HepG2 (cell line): ENCODE data around the gene FBRSL1. TPM values are rescaled to one million over a fixed set of nuclear protein-coding genes. Genes with fewer than 3 reads are reported as not detected.

Experiments used
- NKX3-1 ChIP-seq: sonication (generic); formaldehyde crosslinking; IDR thresholded peaks from 2 replicates; pipeline ENCODE4 v1.5.0; 2020; ENCODE audit warnings: missing genetic modification reagents
- NR1H2 ChIP-seq: sonication (generic); formaldehyde crosslinking; IDR thresholded peaks from 2 replicates; pipeline ENCODE4 v1.8.1; 2022; ENCODE audit warnings: low read depth, missing genetic modification reagents, borderline replicate concordance
- SIX4 ChIP-seq: sonication (generic); formaldehyde crosslinking; IDR thresholded peaks from 2 replicates; pipeline ENCODE4 v1.4.0; 2020; ENCODE audit warnings: missing genetic modification reagents
- SP2 ChIP-seq: sonication (generic); formaldehyde crosslinking; IDR thresholded peaks from 2 replicates; pipeline ENCODE4 v1.5.1; 2020; ENCODE audit warnings: mild to moderate bottlenecking, missing genetic modification reagents
- ZMYM2 ChIP-seq: sonication (generic); formaldehyde crosslinking; IDR thresholded peaks from 2 replicates; pipeline ENCODE4 v1.8.0; 2022; ENCODE audit warnings: mild to moderate bottlenecking, missing genetic modification reagents
- ZNF274 ChIP-seq: sonication (generic); formaldehyde crosslinking; IDR thresholded peaks from 2 replicates; pipeline ENCODE4 v1.5.1; 2020; ENCODE audit warnings: mild to moderate bottlenecking, missing genetic modification reagents
- ZNF598 ChIP-seq: sonication (generic); formaldehyde crosslinking; IDR thresholded peaks from 2 replicates; pipeline ENCODE4 v1.5.1; 2020; ENCODE audit warnings: mild to moderate bottlenecking, missing genetic modification reagents, borderline replicate concordance
- ZNF747 ChIP-seq: sonication (generic); formaldehyde crosslinking; IDR thresholded peaks from 2 replicates; pipeline ENCODE4 v1.8.1; 2023; ENCODE audit warnings: missing genetic modification reagents, mild to moderate bottlenecking, borderline replicate concordance
- ZNF891 ChIP-seq: sonication (generic); formaldehyde crosslinking; IDR thresholded peaks from 2 replicates; pipeline ENCODE4 v1.5.0; 2020; ENCODE audit warnings: mild to moderate bottlenecking, missing genetic modification reagents
- polyA plus RNA-seq, 8 experiments: library from polyadenylated mRNA; depleted of rRNA in 3 of 8; stranded (reverse) in 7 of 8; unstranded in 1 of 8; fragments of >200 nt; fragmentation: Illumina TruSeq in 4 of 8; extraction: Trizol in 4 of 8; gene quantifications; 2 replicates each; pipeline versions ENCODE4 v1.2.1 to v1.2.3, GENCODE V29; 2011 to 2016; ENCODE audit warnings: low read depth in 4 of 8, missing spikeins in 1 of 8, mixed read lengths in 1 of 8; ENCODE audit not compliant: insufficient read depth in 1 of 8
- total RNA-seq, 5 experiments: library from RNA; depleted of rRNA; stranded (reverse); fragments of >200 nt; fragmentation: Illumina TruSeq; extraction: Trizol; gene quantifications; 2 replicates each; pipeline ENCODE4 v1.2.3, GENCODE V29; 2016; ENCODE audit warnings: low read depth in 1 of 5
- TF ChIP-seq, protein P1 (sequence below): sonication (generic); formaldehyde crosslinking; IDR thresholded peaks from 2 replicates; pipeline ENCODE4 v1.5.1; 2020; ENCODE audit warnings: mild to moderate bottlenecking, missing genetic modification reagents, moderate library complexity
- TF ChIP-seq, protein P2 (sequence below), 2 experiments: sonication (generic) in 1 of 2; formaldehyde crosslinking in 1 of 2; IDR thresholded peaks; 2 replicates each; pipeline versions ENCODE4 v1.4.0 to v1.6.1; 2018 to 2020; ENCODE audit warnings: missing genetic modification reagents in 2 of 2, borderline replicate concordance in 1 of 2, low read depth in 1 of 2, mild to moderate bottlenecking in 1 of 2, missing biosample characterization in 1 of 2
- TF ChIP-seq, protein P3 (sequence below): sonication (generic); formaldehyde crosslinking; IDR thresholded peaks from 2 replicates; pipeline ENCODE4 v1.4.0; 2020; ENCODE audit warnings: missing genetic modification reagents, mild to moderate bottlenecking, borderline replicate concordance
- TF ChIP-seq, protein P4 (sequence below): sonication (generic); formaldehyde crosslinking; IDR thresholded peaks from 2 replicates; pipeline ENCODE4 v1.5.0; 2020; ENCODE audit warnings: missing genetic modification reagents, mild to moderate bottlenecking, borderline replicate concordance
- TF ChIP-seq, protein P5 (sequence below): sonication (generic); formaldehyde crosslinking; IDR thresholded peaks from 2 replicates; pipeline ENCODE4 v1.9.0; 2022; ENCODE audit warnings: missing genetic modification reagents, mild to moderate bottlenecking, borderline replicate concordance

Gene FBRSL1
- total and polyA plus RNA-seq, 2 of the 13 experiments (the other 11 are each of a cell fraction or from before 2014, with no cell fraction given): 3.6 to 7.9 TPM

DNA sequence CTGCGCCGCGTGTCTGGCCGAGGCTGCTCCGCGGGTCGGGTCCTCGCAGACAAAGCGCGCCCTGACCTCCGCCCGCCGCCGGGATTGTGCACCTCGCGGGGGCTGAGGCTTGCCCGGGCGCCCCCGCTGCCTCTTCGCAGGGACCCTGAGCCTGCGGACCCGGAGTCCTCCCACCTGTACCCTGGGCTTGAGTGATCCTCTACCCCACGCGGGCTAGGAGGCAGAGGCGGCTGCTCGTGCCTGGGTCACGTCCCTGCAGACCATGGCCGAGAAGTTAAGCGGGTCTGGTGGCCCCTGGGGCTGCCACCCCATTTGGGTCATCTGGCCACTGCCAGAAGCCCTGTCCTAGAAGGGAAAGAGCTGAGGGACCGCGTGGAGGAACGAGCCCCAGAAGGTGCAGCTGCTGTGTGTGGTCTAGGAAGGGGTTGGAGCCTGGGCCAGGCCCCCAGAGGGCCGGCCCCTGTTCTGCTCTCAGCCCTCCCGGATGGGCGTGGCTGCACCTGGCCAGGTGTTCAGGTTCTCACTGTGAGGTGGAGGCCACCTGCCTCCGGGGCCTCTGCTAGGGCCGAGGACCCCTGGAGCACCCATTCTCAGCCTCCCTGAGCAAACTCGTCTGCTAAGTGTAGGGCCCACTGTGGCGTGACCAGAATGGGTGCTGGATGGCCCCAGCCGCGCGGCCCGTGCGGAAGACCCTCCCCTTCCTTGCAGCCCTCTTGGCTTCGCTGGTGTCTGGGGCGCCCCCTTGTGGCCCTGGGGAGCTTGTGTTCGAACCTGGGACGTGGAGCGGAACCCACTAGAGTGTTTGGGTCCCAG is 70.9 kb downstream of the FBRSL1 start (continued):
- TF ChIP-seq, protein P1, sequence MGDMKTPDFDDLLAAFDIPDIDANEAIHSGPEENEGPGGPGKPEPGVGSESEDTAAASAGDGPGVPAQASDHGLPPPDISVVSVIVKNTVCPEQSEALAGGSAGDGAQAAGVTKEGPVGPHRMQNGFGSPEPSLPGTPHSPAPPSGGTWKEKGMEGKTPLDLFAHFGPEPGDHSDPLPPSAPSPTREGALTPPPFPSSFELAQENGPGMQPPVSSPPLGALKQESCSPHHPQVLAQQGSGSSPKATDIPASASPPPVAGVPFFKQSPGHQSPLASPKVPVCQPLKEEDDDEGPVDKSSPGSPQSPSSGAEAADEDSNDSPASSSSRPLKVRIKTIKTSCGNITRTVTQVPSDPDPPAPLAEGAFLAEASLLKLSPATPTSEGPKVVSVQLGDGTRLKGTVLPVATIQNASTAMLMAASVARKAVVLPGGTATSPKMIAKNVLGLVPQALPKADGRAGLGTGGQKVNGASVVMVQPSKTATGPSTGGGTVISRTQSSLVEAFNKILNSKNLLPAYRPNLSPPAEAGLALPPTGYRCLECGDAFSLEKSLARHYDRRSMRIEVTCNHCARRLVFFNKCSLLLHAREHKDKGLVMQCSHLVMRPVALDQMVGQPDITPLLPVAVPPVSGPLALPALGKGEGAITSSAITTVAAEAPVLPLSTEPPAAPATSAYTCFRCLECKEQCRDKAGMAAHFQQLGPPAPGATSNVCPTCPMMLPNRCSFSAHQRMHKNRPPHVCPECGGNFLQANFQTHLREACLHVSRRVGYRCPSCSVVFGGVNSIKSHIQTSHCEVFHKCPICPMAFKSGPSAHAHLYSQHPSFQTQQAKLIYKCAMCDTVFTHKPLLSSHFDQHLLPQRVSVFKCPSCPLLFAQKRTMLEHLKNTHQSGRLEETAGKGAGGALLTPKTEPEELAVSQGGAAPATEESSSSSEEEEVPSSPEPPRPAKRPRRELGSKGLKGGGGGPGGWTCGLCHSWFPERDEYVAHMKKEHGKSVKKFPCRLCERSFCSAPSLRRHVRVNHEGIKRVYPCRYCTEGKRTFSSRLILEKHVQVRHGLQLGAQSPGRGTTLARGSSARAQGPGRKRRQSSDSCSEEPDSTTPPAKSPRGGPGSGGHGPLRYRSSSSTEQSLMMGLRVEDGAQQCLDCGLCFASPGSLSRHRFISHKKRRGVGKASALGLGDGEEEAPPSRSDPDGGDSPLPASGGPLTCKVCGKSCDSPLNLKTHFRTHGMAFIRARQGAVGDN (CRISPR knock-in tag): peak; percentile 61; the same call in 1 of the 2 replicates
- TF ChIP-seq SIX4 (CRISPR knock-in tag) (no peak), ZNF747 (CRISPR knock-in tag) (0 out of 2 replicates have a peak, but pooled peaks have one; percentile 49), NR1H2 (CRISPR knock-in tag) (no peak), ZNF274 (CRISPR knock-in tag) (no peak), ZNF598 (0 out of 2 replicates have a peak, but pooled peaks have one; percentile 23), SP2 (CRISPR knock-in tag) (peak; percentile 21; the same call in 1 of the 2 replicates), NKX3-1 (no peak), ZMYM2 (CRISPR knock-in tag) (peak; percentile 8; the same call in 1 of the 2 replicates), ZNF891 (CRISPR knock-in tag) (0 out of 2 replicates have a peak, but pooled peaks have one; percentile 1)
- TF ChIP-seq, protein P2, sequence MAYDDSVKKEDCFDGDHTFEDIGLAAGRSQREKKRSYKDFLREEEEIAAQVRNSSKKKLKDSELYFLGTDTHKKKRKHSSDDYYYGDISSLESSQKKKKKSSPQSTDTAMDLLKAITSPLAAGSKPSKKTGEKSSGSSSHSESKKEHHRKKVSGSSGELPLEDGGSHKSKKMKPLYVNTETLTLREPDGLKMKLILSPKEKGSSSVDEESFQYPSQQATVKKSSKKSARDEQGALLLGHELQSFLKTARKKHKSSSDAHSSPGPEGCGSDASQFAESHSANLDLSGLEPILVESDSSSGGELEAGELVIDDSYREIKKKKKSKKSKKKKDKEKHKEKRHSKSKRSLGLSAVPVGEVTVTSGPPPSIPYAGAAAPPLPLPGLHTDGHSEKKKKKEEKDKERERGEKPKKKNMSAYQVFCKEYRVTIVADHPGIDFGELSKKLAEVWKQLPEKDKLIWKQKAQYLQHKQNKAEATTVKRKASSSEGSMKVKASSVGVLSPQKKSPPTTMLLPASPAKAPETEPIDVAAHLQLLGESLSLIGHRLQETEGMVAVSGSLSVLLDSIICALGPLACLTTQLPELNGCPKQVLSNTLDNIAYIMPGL (CRISPR knock-in tag; IDR thresholded peaks at IDR 0.05; ENCODE audit: borderline replicate concordance in 1 of 2, low read depth in 1 of 2): peak; percentile 64 to 70; a peak in 2 of 4 replicates
- TF ChIP-seq, protein P3, sequence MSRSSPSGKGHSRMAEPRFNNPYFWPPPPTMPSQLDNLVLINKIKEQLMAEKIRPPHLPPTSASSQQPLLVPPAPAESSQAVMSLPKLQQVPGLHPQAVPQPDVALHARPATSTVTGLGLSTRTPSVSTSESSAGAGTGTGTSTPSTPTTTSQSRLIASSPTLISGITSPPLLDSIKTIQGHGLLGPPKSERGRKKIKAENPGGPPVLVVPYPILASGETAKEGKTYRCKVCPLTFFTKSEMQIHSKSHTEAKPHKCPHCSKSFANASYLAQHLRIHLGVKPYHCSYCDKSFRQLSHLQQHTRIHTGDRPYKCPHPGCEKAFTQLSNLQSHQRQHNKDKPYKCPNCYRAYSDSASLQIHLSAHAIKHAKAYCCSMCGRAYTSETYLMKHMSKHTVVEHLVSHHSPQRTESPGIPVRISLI: no peak
- TF ChIP-seq, protein P4, sequence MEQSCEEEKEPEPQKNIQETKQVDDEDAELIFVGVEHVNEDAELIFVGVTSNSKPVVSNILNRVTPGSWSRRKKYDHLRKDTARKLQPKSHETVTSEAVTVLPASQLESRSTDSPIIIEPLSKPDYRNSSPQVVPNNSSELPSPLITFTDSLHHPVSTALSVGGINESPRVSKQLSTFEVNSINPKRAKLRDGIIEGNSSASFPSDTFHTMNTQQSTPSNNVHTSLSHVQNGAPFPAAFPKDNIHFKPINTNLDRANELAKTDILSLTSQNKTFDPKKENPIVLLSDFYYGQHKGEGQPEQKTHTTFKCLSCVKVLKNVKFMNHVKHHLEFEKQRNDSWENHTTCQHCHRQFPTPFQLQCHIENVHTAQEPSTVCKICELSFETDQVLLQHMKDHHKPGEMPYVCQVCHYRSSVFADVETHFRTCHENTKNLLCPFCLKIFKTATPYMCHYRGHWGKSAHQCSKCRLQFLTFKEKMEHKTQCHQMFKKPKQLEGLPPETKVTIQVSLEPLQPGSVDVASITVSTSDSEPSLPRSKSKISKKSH: 0 out of 2 replicates have a peak, but pooled peaks have one; percentile 15
- TF ChIP-seq, protein P5, sequence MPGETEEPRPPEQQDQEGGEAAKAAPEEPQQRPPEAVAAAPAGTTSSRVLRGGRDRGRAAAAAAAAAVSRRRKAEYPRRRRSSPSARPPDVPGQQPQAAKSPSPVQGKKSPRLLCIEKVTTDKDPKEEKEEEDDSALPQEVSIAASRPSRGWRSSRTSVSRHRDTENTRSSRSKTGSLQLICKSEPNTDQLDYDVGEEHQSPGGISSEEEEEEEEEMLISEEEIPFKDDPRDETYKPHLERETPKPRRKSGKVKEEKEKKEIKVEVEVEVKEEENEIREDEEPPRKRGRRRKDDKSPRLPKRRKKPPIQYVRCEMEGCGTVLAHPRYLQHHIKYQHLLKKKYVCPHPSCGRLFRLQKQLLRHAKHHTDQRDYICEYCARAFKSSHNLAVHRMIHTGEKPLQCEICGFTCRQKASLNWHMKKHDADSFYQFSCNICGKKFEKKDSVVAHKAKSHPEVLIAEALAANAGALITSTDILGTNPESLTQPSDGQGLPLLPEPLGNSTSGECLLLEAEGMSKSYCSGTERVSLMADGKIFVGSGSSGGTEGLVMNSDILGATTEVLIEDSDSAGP (CRISPR knock-in tag): peak; percentile 53; the same call in 1 of the 2 replicates
